SK-N-SH (cell line): Measurements from ENCODE around the gene SGSM2.

Source experiments
- EP300 ChIP-seq, 2 experiments: IDR thresholded peaks; 2 replicates each; pipeline versions ENCODE4 v1.4.0 to v1.6.1; 2012; ENCODE audit warnings: borderline replicate concordance in 1 of 2, low read depth in 1 of 2, low read length in 1 of 2
- GATA2 ChIP-seq: sonication (generic); formaldehyde crosslinking; IDR thresholded peaks from 2 replicates; pipeline ENCODE4 v1.5.0; 2020; ENCODE audit warnings: mild to moderate bottlenecking, missing genetic modification reagents
- NRF1 ChIP-seq: IDR thresholded peaks from 2 replicates; pipeline ENCODE4 v1.6.1; 2012; ENCODE audit warnings: low read depth, mild to moderate bottlenecking, low read length
- POLR2AphosphoS5 ChIP-seq: IDR thresholded peaks from 2 replicates; pipeline ENCODE4 v1.6.1; 2012; ENCODE audit warnings: low read depth, low read length
- RAD21 ChIP-seq: IDR thresholded peaks from 2 replicates; pipeline ENCODE4 v1.6.1; 2012; ENCODE audit warnings: mild to moderate bottlenecking, low read length
- RFX5 ChIP-seq: IDR thresholded peaks from 2 replicates; pipeline ENCODE4 v1.6.1; 2012; ENCODE audit warnings: mild to moderate bottlenecking, improper control_type of control experiment, low read length
- RXRA ChIP-seq: IDR thresholded peaks from 2 replicates; pipeline ENCODE4 v1.4.0; 2012; ENCODE audit warnings: low read depth, mild to moderate bottlenecking, borderline replicate concordance
- TEAD4 ChIP-seq: IDR thresholded peaks from 2 replicates; pipeline ENCODE4 v1.4.0; 2012; ENCODE audit warnings: mild to moderate bottlenecking, borderline replicate concordance; ENCODE audit not compliant: insufficient read depth
- ZBTB33 ChIP-seq: IDR thresholded peaks from 2 replicates; pipeline ENCODE4 v1.4.0; 2012; ENCODE audit warnings: low read depth, borderline replicate concordance
- TF ChIP-seq, protein P1 (sequence below): fragments of 200-600 bp; sonication (generic); IDR thresholded peaks from 2 replicates; pipeline ENCODE4 v1.6.1; 2017; ENCODE audit warnings: antibody characterized with exemption, mild to moderate bottlenecking, moderate library complexity
- TF ChIP-seq, protein P2 (sequence below): IDR thresholded peaks from 2 replicates; pipeline ENCODE4 v1.4.0; 2012; ENCODE audit warnings: low read depth
- TF ChIP-seq, protein P3 (sequence below): IDR thresholded peaks from 2 replicates; pipeline ENCODE4 v1.6.1; 2012; ENCODE audit warnings: mild to moderate bottlenecking, low read depth, low read length, moderate library complexity
- TF ChIP-seq, protein P4 (sequence below): fragments of 150-350 bp; IDR thresholded peaks from 2 replicates; pipeline ENCODE4 v1.6.1; 2017; ENCODE audit warnings: antibody characterized with exemption, low read length, low read depth, borderline replicate concordance

DNA sequence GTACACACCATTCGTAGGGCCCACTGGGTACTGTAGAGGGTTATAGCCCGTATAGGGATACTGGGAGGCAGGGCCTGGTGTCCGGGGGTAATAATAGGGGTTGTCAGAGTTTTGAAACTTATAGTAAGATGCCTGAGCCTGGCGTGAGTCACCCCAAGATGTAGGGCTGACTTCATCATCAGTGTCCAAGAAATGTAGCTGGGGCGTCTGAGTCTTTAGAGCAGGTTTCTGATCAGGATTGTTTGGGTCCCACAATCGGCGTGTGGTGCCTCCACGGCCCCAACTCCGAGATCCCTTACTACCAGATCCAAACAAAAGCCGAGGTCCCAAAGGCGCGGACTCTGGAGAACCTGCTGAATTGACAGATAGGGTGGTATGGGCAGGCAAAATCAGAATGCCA lies 38.2 kb upstream of the SGSM2 start:
- TF ChIP-seq, protein P1, sequence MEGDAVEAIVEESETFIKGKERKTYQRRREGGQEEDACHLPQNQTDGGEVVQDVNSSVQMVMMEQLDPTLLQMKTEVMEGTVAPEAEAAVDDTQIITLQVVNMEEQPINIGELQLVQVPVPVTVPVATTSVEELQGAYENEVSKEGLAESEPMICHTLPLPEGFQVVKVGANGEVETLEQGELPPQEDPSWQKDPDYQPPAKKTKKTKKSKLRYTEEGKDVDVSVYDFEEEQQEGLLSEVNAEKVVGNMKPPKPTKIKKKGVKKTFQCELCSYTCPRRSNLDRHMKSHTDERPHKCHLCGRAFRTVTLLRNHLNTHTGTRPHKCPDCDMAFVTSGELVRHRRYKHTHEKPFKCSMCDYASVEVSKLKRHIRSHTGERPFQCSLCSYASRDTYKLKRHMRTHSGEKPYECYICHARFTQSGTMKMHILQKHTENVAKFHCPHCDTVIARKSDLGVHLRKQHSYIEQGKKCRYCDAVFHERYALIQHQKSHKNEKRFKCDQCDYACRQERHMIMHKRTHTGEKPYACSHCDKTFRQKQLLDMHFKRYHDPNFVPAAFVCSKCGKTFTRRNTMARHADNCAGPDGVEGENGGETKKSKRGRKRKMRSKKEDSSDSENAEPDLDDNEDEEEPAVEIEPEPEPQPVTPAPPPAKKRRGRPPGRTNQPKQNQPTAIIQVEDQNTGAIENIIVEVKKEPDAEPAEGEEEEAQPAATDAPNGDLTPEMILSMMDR: no peak
- TF ChIP-seq, protein P2, sequence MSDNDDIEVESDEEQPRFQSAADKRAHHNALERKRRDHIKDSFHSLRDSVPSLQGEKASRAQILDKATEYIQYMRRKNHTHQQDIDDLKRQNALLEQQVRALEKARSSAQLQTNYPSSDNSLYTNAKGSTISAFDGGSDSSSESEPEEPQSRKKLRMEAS: no peak
- TF ChIP-seq TEAD4 (no peak), RAD21 (no peak), RXRA (no peak), GATA2 (CRISPR knock-in tag) (no peak), ZBTB33 (no peak), NRF1 (no peak), EP300 (IDR thresholded peaks at IDR 0.05; ENCODE audit: borderline replicate concordance in 1 of 2, low read depth in 1 of 2, low read length in 1 of 2) (no peak), POLR2AphosphoS5 (no peak), RFX5 (no peak)
- TF ChIP-seq, protein P3, sequence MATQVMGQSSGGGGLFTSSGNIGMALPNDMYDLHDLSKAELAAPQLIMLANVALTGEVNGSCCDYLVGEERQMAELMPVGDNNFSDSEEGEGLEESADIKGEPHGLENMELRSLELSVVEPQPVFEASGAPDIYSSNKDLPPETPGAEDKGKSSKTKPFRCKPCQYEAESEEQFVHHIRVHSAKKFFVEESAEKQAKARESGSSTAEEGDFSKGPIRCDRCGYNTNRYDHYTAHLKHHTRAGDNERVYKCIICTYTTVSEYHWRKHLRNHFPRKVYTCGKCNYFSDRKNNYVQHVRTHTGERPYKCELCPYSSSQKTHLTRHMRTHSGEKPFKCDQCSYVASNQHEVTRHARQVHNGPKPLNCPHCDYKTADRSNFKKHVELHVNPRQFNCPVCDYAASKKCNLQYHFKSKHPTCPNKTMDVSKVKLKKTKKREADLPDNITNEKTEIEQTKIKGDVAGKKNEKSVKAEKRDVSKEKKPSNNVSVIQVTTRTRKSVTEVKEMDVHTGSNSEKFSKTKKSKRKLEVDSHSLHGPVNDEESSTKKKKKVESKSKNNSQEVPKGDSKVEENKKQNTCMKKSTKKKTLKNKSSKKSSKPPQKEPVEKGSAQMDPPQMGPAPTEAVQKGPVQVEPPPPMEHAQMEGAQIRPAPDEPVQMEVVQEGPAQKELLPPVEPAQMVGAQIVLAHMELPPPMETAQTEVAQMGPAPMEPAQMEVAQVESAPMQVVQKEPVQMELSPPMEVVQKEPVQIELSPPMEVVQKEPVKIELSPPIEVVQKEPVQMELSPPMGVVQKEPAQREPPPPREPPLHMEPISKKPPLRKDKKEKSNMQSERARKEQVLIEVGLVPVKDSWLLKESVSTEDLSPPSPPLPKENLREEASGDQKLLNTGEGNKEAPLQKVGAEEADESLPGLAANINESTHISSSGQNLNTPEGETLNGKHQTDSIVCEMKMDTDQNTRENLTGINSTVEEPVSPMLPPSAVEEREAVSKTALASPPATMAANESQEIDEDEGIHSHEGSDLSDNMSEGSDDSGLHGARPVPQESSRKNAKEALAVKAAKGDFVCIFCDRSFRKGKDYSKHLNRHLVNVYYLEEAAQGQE: no peak
- TF ChIP-seq, protein P4, sequence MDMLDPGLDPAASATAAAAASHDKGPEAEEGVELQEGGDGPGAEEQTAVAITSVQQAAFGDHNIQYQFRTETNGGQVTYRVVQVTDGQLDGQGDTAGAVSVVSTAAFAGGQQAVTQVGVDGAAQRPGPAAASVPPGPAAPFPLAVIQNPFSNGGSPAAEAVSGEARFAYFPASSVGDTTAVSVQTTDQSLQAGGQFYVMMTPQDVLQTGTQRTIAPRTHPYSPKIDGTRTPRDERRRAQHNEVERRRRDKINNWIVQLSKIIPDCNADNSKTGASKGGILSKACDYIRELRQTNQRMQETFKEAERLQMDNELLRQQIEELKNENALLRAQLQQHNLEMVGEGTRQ: no peak
